GM12873 (cell line): ENCODE results near the gene CDK5RAP2.

Experiments used
- TF ChIP-seq, protein P1 (sequence below): IDR thresholded peaks from 2 replicates; pipeline ENCODE4 v1.5.1; 2012; ENCODE audit warnings: low read depth, mild to moderate bottlenecking, moderate library complexity, low read length, control low read depth; ENCODE audit not compliant: insufficient read depth; ENCODE audit errors: missing control alignments

Gene CDK5RAP2

GRCh38 chr9:120423812-120424211, 156.2 kb downstream of the CDK5RAP2 start:
- TF ChIP-seq, protein P1, sequence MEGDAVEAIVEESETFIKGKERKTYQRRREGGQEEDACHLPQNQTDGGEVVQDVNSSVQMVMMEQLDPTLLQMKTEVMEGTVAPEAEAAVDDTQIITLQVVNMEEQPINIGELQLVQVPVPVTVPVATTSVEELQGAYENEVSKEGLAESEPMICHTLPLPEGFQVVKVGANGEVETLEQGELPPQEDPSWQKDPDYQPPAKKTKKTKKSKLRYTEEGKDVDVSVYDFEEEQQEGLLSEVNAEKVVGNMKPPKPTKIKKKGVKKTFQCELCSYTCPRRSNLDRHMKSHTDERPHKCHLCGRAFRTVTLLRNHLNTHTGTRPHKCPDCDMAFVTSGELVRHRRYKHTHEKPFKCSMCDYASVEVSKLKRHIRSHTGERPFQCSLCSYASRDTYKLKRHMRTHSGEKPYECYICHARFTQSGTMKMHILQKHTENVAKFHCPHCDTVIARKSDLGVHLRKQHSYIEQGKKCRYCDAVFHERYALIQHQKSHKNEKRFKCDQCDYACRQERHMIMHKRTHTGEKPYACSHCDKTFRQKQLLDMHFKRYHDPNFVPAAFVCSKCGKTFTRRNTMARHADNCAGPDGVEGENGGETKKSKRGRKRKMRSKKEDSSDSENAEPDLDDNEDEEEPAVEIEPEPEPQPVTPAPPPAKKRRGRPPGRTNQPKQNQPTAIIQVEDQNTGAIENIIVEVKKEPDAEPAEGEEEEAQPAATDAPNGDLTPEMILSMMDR, result no peak

DNA sequence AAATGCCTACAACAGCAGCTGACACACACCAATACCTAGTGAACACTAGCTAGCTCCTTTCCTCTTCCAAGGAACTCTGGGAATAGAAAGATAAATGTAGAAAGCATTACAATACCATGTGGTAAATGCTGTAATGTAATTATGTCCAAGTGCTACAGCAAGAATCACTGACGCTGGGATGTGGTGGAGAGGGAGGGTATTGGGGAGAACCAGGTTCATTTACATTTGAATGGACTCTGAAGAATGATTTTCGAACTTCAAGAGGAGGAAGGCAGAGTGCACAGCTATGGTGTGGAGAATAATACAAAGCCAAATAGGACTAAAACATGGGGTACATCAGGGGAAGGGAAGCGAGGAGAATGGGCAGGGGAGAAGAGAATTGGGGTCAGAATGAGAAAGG, 158.0 kb downstream of the CDK5RAP2 start:
- TF ChIP-seq, protein P1, result no peak

DNA sequence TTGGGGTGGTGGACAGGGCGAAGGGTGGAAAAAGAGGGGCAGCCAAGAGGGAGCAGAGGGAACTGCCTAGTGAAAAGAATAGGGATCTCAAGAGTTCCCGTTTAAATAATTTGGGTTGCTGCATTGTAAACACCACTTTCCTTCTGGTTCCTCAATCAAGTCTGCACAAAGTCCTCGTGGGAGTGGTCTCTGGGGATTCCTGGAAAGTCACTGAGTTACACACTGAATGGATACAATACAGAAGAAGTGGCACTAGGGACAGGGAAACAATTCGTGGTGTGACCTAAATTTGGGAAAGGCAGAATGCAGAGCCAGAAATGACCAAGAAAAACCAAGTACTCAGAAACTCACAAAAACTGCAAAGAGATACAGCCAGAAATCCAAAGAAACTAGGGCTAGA, 161.7 kb downstream of the CDK5RAP2 start:
- TF ChIP-seq, protein P1, result no peak

DNA sequence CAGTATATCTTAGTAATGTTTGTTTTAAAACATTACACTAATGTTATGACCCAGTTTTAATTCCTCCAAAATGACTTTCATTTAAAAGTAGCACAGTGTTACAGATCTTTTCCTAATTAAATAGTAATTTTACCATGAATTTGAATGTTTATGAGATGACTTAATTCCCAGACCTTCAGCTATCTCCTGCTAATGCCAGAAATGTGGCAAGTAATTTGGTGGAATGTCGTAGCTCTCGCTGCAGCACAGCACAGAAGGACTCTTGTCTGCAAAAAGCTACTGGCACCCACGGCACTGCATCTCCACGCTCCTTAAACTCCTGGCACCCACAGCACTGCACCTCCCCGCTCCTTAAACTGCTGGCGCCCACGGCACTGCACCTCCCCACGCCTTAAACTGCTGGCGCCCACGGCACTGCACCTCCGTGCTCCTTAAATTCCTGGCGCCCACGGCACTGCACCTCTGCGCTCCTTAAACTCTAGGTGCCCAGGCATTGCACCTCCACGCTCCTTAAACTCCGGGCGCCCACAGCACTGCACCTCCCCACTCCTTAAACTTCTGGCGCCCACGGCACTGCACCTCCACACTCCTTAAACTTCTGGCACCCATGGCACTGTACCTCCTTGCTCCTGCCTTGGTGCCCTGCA, 163.1 kb downstream of the CDK5RAP2 start:
- TF ChIP-seq, protein P1, result no peak

DNA sequence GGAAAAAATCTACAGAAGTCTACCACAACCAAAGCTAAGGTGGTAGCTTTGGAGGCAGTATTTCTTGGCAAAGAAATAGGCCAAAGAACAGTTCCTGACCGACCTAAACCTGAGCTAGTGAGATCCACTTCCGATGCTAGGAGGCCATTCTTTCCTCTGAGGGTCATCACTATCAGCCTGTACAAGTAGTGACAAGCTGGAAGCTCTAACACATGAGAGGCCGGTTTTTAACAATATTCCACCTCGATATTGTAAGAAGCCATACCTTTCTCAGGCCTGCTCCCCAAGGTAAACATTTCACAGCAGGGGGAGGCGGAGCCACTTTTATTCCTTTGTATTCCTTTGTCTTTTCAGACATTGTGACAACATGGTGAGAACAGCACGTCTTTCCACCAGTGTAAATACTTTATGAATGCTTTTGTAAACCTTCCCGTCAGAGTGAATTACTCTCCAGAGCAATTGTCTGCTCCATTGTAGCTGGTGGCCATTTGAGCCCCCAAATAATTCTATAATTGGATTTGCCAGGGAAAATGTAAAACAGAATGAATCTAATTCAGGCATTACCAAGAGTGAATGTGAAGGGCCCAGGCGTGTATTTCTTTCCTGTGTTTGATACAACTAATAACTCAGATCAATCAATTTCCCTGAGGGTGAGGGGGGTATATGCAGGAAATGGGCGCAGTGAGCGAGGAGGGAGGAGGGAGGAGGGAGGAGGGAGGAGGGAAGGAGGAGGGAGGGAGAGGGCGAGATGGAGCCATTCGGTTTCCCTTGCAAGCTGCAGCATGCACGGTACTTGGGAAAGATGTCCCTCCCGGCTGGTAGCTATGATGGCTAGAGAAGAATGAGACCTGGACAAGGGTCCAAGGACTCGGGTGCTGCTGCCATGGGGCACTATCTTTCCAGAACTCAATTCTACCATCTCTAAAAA, 166.6 kb downstream of the CDK5RAP2 start:
- TF ChIP-seq, protein P1, result no peak

- TF ChIP-seq, protein P1, result no peak
These were observed 167.5 kb downstream of the CDK5RAP2 start for GRCh38 chr9:120412425-120412951.

GRCh38 chr9:120411862-120412424, 168.0 kb downstream of the CDK5RAP2 start:
- TF ChIP-seq, protein P1, result no peak
